K562 (cell line): ENCODE results near the gene AMZ2. TPM values are rescaled to one million over a fixed set of nuclear protein-coding genes. Genes with fewer than 3 reads are reported as not detected.
"Not testable (repeated sequence)": the region's sequence is repeated elsewhere in the genome, so short reads cannot be mapped to it uniquely, and the experiment has no call there.

ENCODE experiments used
- ATAC-seq: fragments of 200-7000 bp; cut with Tn5 transposase; 3 replicates; pipeline ENCODE4 v1.9.1; 2020; ENCODE audit warnings: moderate library complexity
- BruUV-seq: library from RNA; stranded (reverse); fragments of 400-500 nt; replicated peaks from 2 replicates; lab custom pipeline; 2021; lab: Mats Ljungman, UMichigan
- CTCF ChIA-PET: fragments of 300-600 bp; formaldehyde crosslinking; extraction: SDS; loops from one replicate; lab custom pipeline; 2021; ENCODE audit warnings: low intra/inter-chr PET ratio; lab: Yijun Ruan, JAX
- POLR2A ChIA-PET: fragments of 300-600, 350-650 bp; sonication (Branson Sonifier 250); formaldehyde crosslinking; extraction: SDS; loops from one replicate; lab custom pipeline; 2021; ENCODE audit warnings: antibody characterized with exemption, inconsistent platforms; lab: Yijun Ruan, JAX
- DNase-seq, 4 experiments: peaks; one replicate each; pipeline versions ENCODE4 v3.0.0 to v3.0.0-alpha.2; 2011 to 2018; ENCODE audit warnings: low spot score in 3 of 4, mixed read lengths in 3 of 4; ENCODE audit errors: extremely low read depth in 1 of 4
- FAIRE-seq: peaks from 2 replicates; lab custom pipeline; 2011; peaks lifted over from hg19 to GRCh38; lab: Jason Lieb, UNC
- H2AFZ ChIP-seq: 2 replicates; pipeline ENCODE4 v1.6.0; 2011; ENCODE audit warnings: low read depth, low read length, control low read depth, inconsistent platforms
- H3K27ac ChIP-seq: fragments of 200-600 bp; 3 replicates; pipeline ENCODE4 v1.8.0; 2011; ENCODE audit warnings: low read depth, mild to moderate bottlenecking, control low read depth, inconsistent platforms, low read length, moderate library complexity, mixed read lengths; ENCODE audit errors: extremely low read depth
- H3K27me3 ChIP-seq, 2 experiments: fragments of 300-600 bp in 1 of 2; 2 replicates in 1 of 2; 3 replicates in 1 of 2; pipeline versions ENCODE4 v1.6.0 to v1.8.0; 2011; ENCODE audit warnings: inconsistent platforms in 2 of 2, low read length in 2 of 2, mild to moderate bottlenecking in 1 of 2, mixed read lengths in 1 of 2, moderate library complexity in 1 of 2; ENCODE audit not compliant: control insufficient read depth in 2 of 2, insufficient read depth in 2 of 2
- H3K36me3 ChIP-seq: fragments of 300-600 bp; 3 replicates; pipeline ENCODE4 v1.8.0; 2011; ENCODE audit warnings: mild to moderate bottlenecking, low read length, inconsistent platforms; ENCODE audit not compliant: control insufficient read depth, insufficient read depth
- H3K4me1 ChIP-seq, 2 experiments: fragments of 200-600 bp in 1 of 2; replicated peaks in 1 of 2; 2 replicates in 1 of 2; 3 replicates in 1 of 2; pipeline versions ENCODE4 v1.5.1 to v1.8.0; 2011; ENCODE audit warnings: inconsistent platforms in 2 of 2, low read length in 2 of 2, mild to moderate bottlenecking in 1 of 2, mixed read lengths in 1 of 2, moderate library complexity in 1 of 2; ENCODE audit not compliant: control insufficient read depth in 2 of 2, insufficient read depth in 2 of 2
- H3K4me2 ChIP-seq: 2 replicates; pipeline ENCODE4 v1.6.1; 2011; ENCODE audit warnings: low read length, control low read depth, inconsistent platforms, mixed read lengths; ENCODE audit not compliant: insufficient read depth
- H3K4me3 ChIP-seq: fragments of 200-600 bp; sonication (generic), shearing (Covaris generic); 2 replicates; pipeline ENCODE4 v1.5.1; 2016; ENCODE audit warnings: control low read depth, inconsistent platforms
- H3K79me2 ChIP-seq: fragments of 200-600 bp; 3 replicates; pipeline ENCODE4 v1.8.0; 2011; ENCODE audit warnings: low read length, inconsistent platforms; ENCODE audit not compliant: control insufficient read depth, insufficient read depth
- H3K9ac ChIP-seq, 2 experiments: 2 replicates each; pipeline versions ENCODE4 v1.6.0 to v1.6.1; 2011; ENCODE audit warnings: low read depth in 2 of 2, low read length in 2 of 2, control low read depth in 1 of 2, inconsistent platforms in 1 of 2, mild to moderate bottlenecking in 1 of 2, mixed read lengths in 1 of 2; ENCODE audit not compliant: insufficient read depth in 1 of 2
- H3K9me1 ChIP-seq: one replicate; pipeline ENCODE4 v1.6.0; 2011; ENCODE audit warnings: inconsistent platforms, mild to moderate bottlenecking, low read length, moderate library complexity; ENCODE audit not compliant: control insufficient read depth, insufficient read depth
- H3K9me3 ChIP-seq: replicated peaks from 2 replicates; pipeline ENCODE4 v1.5.1; 2011; ENCODE audit warnings: low read depth, low read length, inconsistent platforms; ENCODE audit not compliant: control insufficient read depth, insufficient read depth
- H4K20me1 ChIP-seq: replicated peaks from 2 replicates; pipeline ENCODE4 v1.6.1; 2011; ENCODE audit warnings: low read length, inconsistent platforms, mixed read lengths; ENCODE audit not compliant: control insufficient read depth, insufficient read depth
- WGBS: fragments of 100-300 bp; shearing (Covaris generic); methylation state at CpG from one replicate; pipeline ENCODE4 v1.1.6; 2016; ENCODE audit warnings: low coverage, mixed read lengths; ENCODE audit not compliant: insufficient coverage; ENCODE audit errors: missing lambda C conversion rate; 5-methylcytosine and 5-hydroxymethylcytosine counted together
- in situ Hi-C: fragments of 300-500 bp; cut with MboI; formaldehyde crosslinking; loops from 4 replicates; pipeline ENCODE4 v1.15.0; 2018; ENCODE audit warnings: inconsistent platforms, mixed read lengths
- intact Hi-C: fragments of 100-400 bp; cut with micrococcal nuclease; formaldehyde crosslinking; loops from 2 replicates; pipeline ENCODE4 v1.14.2; 2022
- polyA plus RNA-seq, 8 experiments: library from polyadenylated mRNA; depleted of rRNA in 4 of 8; stranded (reverse) in 5 of 8; unstranded in 3 of 8; fragments of >200 nt; fragmentation: Nextera tagmentation in 2 of 8; fragmentation: Illumina TruSeq in 1 of 8; extraction: Ambion mirVana in 2 of 8; extraction: Trizol in 1 of 8; gene quantifications; 2 replicates each; pipeline versions ENCODE4 v1.2.1 to v1.2.3, GENCODE V29; 2011 to 2014; ENCODE audit warnings: inconsistent platforms in 1 of 8, missing spikeins in 1 of 8
- total RNA-seq, 7 experiments: library from RNA; depleted of rRNA in 6 of 7; stranded (reverse); fragments of >200 nt in 6 of 7; fragmentation: Illumina TruSeq in 2 of 7; extraction: Trizol in 2 of 7; gene quantifications; 2 replicates each; pipeline versions ENCODE4 v1.2.1 to v1.2.3, GENCODE V29; 2011 to 2021; ENCODE audit warnings: low replicate concordance in 1 of 7

Gene AMZ2
- total and polyA plus RNA-seq, 9 of the 15 experiments (the other 6 are each of a cell fraction or from before 2014, with no cell fraction given), result 22.6 to 92.2 (median 52.6) TPM

GRCh38 chr17:68201418-68201771 is 46.4 kb upstream of the AMZ2 start:
- 17% methylated on average over 3 of the region's 3 CpGs for WGBS
- H3K27ac ChIP-seq, BruUV-seq, H4K20me1 ChIP-seq, H3K9ac ChIP-seq, in situ Hi-C loops, H3K4me2 ChIP-seq, FAIRE-seq, H3K4me3 ChIP-seq, H3K79me2 ChIP-seq, H3K36me3 ChIP-seq, H2AFZ ChIP-seq, POLR2A ChIA-PET, DNase-seq, H3K9me1 ChIP-seq, ATAC-seq, H3K9me3 ChIP-seq: not testable (repeated sequence)
- CTCF ChIA-PET, result interaction anchor here (0.6 to 1.5 kb wide), 2 partner anchors 29 to 64 kb away, joined by 6 to 8 read pairs; no protein-coding TSS in a partner anchor
- H3K27me3 ChIP-seq, result peaks cover 9 to 31% of the 10 kb centered on the region in 2 experiments; a peak in 3 of 5 replicates
- intact Hi-C loops, result loop anchor here (2.0 kb wide), 1 partner anchor 29 kb away; no protein-coding TSS in a partner anchor
- H3K4me1 ChIP-seq, result peaks cover 3 to 45% of the 10 kb centered on the region in 2 experiments; a peak in 2 of 5 replicates

- POLR2A ChIA-PET, result interaction anchor here (0.5 kb wide), 1 partner anchor 63 kb away, joined by 3 read pairs; no protein-coding TSS in a partner anchor
- BruUV-seq, H3K27ac ChIP-seq, H3K4me2 ChIP-seq, H3K9me1 ChIP-seq, H3K9ac ChIP-seq, FAIRE-seq, H2AFZ ChIP-seq, ATAC-seq, CTCF ChIA-PET, in situ Hi-C loops, H3K9me3 ChIP-seq, DNase-seq, intact Hi-C loops, H4K20me1 ChIP-seq, H3K4me3 ChIP-seq, H3K79me2 ChIP-seq, H3K36me3 ChIP-seq: not testable (repeated sequence)
- peaks cover 6 to 22% of the 10 kb centered on the region in 2 experiments; a peak in 3 of 5 replicates for H3K27me3 ChIP-seq
- H3K4me1 ChIP-seq, result peaks cover 3 to 37% of the 10 kb centered on the region in 2 experiments; a peak in 2 of 5 replicates
- 19% methylated on average over 2 of the region's 2 CpGs for WGBS
These were observed 45.5 kb upstream of the AMZ2 start for GRCh38 chr17:68202321-68202720.
